DOHH2 (cell line): Measurements from ENCODE around the gene NPM1.
"Not testable (repeated sequence)": the region's sequence is repeated elsewhere in the genome, so short reads cannot be mapped to it uniquely, and the experiment has no call there.

ENCODE experiments used
- CTCF ChIP-seq: fragments of 200-600 bp; sonication (generic); IDR thresholded peaks from one replicate; pipeline ENCODE4 v1.5.1; 2014; ENCODE audit warnings: antibody characterized with exemption, mild to moderate bottlenecking, low read depth, low read length; ENCODE audit not compliant: poor library complexity, severe bottlenecking
- EZH2phosphoT487 ChIP-seq: fragments of 200-600 bp; sonication (generic); IDR thresholded peaks from 2 replicates; pipeline ENCODE4 v1.6.1; 2017; ENCODE audit warnings: borderline replicate concordance, mild to moderate bottlenecking, antibody characterized with exemption, low read length, moderate library complexity, mixed read lengths

GRCh38 chr5:171361151-171361550, 26.5 kb upstream of the NPM1 start:
- TF ChIP-seq CTCF, EZH2phosphoT487: not testable (repeated sequence)
